ENCODE results near the gene SLC25A21. TPM values are rescaled to one million over a fixed set of nuclear protein-coding genes. Genes with fewer than 3 reads are reported as not detected.

The SLC25A21 gene
- total and polyA plus RNA-seq, 7 experiments from 2014 or later: not detected

DNA sequence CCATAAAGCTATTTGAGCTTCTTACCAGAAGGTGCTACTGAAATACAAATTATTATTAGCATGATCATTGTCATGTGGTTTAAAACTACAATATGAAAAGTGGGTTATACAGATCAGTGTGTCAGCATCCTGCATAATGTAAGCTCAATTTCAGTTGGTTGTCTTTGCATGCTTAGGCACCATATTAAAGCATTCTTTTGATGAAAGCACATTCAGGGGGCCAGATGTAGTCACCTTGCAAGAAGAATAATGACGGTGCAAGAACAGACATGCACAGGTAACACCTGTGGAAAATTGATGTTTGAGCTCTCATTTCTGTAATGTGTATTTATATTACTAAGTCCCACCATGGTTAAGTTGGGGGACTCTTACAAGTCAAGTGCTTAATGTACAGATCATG lies 386.9 kb downstream of the SLC25A21 start:
- Mint-ChIP-seq H3K27me3 (no peaks in the 10 kb centered on the region), H3K36me3 (peaks cover 0 to 6% (median 0%) of the 10 kb centered on the region in 5 donors), H3K9me3 (peaks cover 2 to 21% (median 14%) of the 10 kb centered on the region in 11 donors), H3K27ac (no peak overlapping the region), H3K4me3 (no peak overlapping the region), H3K4me1 (no peaks in the 10 kb centered on the region)
- Histone ChIP-seq H3K4me3 (ENCODE audit: low read length) (no peak overlapping the region), H3K27me3 (ENCODE audit: control insufficient read depth in 2 of 2, insufficient read depth in 2 of 2, low read length in 2 of 2) (no peaks in the 10 kb centered on the region), H3K27ac (ENCODE audit: low read depth, low read length) (no peak overlapping the region), H3K9me3 (ENCODE audit: control insufficient read depth in 2 of 3, low read length in 3 of 3) (peaks cover 0 to 6% (median 0%) of the 10 kb centered on the region in 3 experiments), H3K4me1 (ENCODE audit: control insufficient read depth in 2 of 2, insufficient read depth in 2 of 2, low read length in 2 of 2) (no peaks in the 10 kb centered on the region), H3K36me3 (ENCODE audit: control insufficient read depth in 2 of 3, insufficient read depth in 3 of 3, low read length in 3 of 3) (no peaks in the 10 kb centered on the region)
- DNase-seq (no peak), ATAC-seq (no peak)
- CTCF ChIA-PET: no interaction called here
- intact Hi-C loops (cut with micrococcal nuclease): no loop called here
- POLR2A ChIA-PET: no interaction called here

DNA sequence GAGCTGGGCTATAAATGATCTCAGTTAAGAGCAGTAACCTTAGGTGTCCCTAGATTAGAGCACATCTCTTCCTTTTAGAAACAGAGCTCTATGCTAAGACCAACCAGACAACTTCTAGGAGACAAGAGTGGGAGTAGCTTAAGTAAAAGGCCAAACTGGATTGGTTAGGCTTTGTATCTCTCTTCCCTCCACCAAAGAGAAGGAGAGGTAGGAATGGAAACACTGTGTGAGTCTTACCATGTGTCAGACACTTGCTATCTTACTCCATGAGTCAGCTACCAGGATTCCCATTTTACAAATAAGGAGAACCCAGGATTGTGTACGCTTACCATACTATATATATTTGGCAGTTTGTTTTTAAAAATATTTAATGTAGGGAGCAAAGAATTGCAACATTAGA lies 387.9 kb downstream of the SLC25A21 start:
- POLR2A ChIA-PET: no interaction called here
- peaks cover 0 to 6% (median 0%) of the 10 kb centered on the region in 5 donors for H3K36me3 Mint-ChIP-seq
- Histone ChIP-seq H3K9me3 (ENCODE audit: control insufficient read depth in 2 of 3, low read length in 3 of 3) (peaks cover 0 to 6% (median 0%) of the 10 kb centered on the region in 3 experiments), H3K27ac (ENCODE audit: low read depth, low read length) (no peak overlapping the region), H3K27me3 (ENCODE audit: control insufficient read depth in 2 of 2, insufficient read depth in 2 of 2, low read length in 2 of 2) (no peaks in the 10 kb centered on the region), H3K4me1 (ENCODE audit: control insufficient read depth in 2 of 2, insufficient read depth in 2 of 2, low read length in 2 of 2) (no peaks in the 10 kb centered on the region), H3K4me3 (ENCODE audit: low read length) (no peak overlapping the region), H3K36me3 (ENCODE audit: control insufficient read depth in 2 of 3, insufficient read depth in 3 of 3, low read length in 3 of 3) (no peaks in the 10 kb centered on the region)
- H3K27ac Mint-ChIP-seq: no peak overlapping the region
- H3K9me3 Mint-ChIP-seq: peaks cover 2 to 26% (median 14%) of the 10 kb centered on the region in 11 donors
- CTCF ChIA-PET: no interaction called here
- DNase-seq: no peak
- intact Hi-C loops (cut with micrococcal nuclease): no loop called here
- ATAC-seq: no peak
- no peaks in the 10 kb centered on the region for H3K4me1 Mint-ChIP-seq
- H3K4me3 Mint-ChIP-seq: no peak overlapping the region
- H3K27me3 Mint-ChIP-seq: no peaks in the 10 kb centered on the region

DNA sequence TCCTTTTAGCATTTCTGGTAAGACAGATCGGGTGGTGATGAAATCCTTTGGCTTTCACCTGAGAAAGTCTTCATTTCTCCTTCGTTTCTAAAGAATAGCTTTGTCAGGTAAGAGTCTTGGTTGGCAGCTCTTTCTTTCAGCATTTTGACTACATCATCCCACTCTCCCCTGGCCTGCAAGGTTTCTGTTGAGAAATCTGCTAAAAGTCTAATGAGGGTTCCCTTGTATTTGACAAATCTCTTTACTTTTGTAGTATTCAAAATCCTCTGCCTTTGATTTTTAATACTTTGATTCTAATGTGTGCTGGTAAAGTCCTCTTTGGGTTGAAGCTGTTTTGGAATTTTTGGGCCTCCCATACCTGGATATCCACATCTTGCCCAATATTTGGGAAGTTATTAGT lies 390.5 kb downstream of the SLC25A21 start:
- Histone ChIP-seq H3K36me3 (ENCODE audit: control insufficient read depth in 2 of 3, insufficient read depth in 3 of 3, low read length in 3 of 3) (no peaks in the 10 kb centered on the region), H3K4me1 (ENCODE audit: control insufficient read depth in 2 of 2, insufficient read depth in 2 of 2, low read length in 2 of 2) (no peaks in the 10 kb centered on the region), H3K9me3 (ENCODE audit: control insufficient read depth in 2 of 3, low read length in 3 of 3) (peaks cover 0 to 6% (median 0%) of the 10 kb centered on the region in 3 experiments), H3K4me3 (ENCODE audit: low read length) (no peak overlapping the region), H3K27ac (ENCODE audit: low read depth, low read length) (no peak overlapping the region), H3K27me3 (ENCODE audit: control insufficient read depth in 2 of 2, insufficient read depth in 2 of 2, low read length in 2 of 2) (no peaks in the 10 kb centered on the region)
- POLR2A ChIA-PET: no interaction called here
- Mint-ChIP-seq H3K36me3 (peaks cover 0 to 6% (median 0%) of the 10 kb centered on the region in 5 donors), H3K27me3 (no peaks in the 10 kb centered on the region), H3K4me3 (no peak overlapping the region), H3K4me1 (no peaks in the 10 kb centered on the region), H3K27ac (no peak overlapping the region), H3K9me3 (peaks cover 7 to 36% (median 13%) of the 10 kb centered on the region in 11 donors)
- ATAC-seq (no peak), DNase-seq (no peak)
- CTCF ChIA-PET: no interaction called here
- intact Hi-C loops (cut with micrococcal nuclease): no loop called here

DNA sequence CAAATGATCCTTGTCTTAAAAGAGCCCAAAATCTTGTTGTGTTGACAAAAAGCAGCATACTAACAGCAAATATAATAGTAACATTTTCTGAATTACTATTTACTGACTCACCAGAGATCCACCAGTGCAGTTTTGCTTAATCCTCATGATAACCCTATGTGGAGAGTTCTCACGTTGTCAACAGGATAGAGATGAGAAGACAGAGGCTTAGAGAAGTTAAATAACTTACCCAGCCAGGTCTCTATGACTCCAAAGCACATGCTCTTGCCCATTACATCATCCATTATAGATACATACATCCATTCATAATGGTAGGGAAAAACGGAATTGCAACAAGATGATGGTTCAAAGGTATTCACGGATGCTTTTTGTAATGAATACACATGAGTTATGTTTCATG lies 398.8 kb downstream of the SLC25A21 start:
- POLR2A ChIA-PET: no interaction called here
- Histone ChIP-seq H3K4me3 (ENCODE audit: low read length) (no peak overlapping the region), H3K27ac (ENCODE audit: low read depth, low read length) (no peak overlapping the region), H3K36me3 (ENCODE audit: control insufficient read depth in 2 of 3, insufficient read depth in 3 of 3, low read length in 3 of 3) (no peaks in the 10 kb centered on the region), H3K27me3 (ENCODE audit: control insufficient read depth in 2 of 2, insufficient read depth in 2 of 2, low read length in 2 of 2) (peaks cover 0 to 4% of the 10 kb centered on the region in 2 donors), H3K9me3 (ENCODE audit: control insufficient read depth in 2 of 3, low read length in 3 of 3) (no peaks in the 10 kb centered on the region), H3K4me1 (ENCODE audit: control insufficient read depth in 2 of 2, insufficient read depth in 2 of 2, low read length in 2 of 2) (no peaks in the 10 kb centered on the region)
- no peaks in the 10 kb centered on the region for H3K4me1 Mint-ChIP-seq
- no peak for DNase-seq
- CTCF ChIA-PET: no interaction called here
- no peaks in the 10 kb centered on the region for H3K27me3 Mint-ChIP-seq
- intact Hi-C loops (cut with micrococcal nuclease): no loop called here
- no peak for ATAC-seq
- H3K9me3 Mint-ChIP-seq: peaks cover 1 to 17% (median 6%) of the 10 kb centered on the region in 11 donors
- H3K27ac Mint-ChIP-seq: no peak overlapping the region
- H3K4me3 Mint-ChIP-seq: no peak overlapping the region
- no peaks in the 10 kb centered on the region for H3K36me3 Mint-ChIP-seq

DNA sequence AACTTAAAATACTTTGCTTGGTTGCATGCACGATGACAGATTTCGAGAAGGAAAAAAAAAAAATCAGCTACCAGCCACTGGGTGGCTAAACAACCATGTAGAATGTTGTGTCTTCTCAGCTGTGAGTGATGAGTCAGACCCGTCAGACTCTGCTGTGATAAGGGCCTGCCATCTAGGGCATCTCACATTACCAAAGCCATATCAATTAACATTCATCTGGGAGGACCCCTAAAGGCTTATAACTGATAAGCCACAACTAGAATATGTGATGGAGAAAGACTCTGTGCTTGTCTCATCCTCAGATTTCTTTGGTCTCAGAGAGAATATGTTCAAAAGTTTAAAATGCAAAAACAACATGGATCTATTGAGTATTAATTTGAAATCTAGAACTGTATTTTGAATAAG lies 399.3 kb downstream of the SLC25A21 start:
- Mint-ChIP-seq H3K27ac (no peak overlapping the region), H3K4me3 (no peak overlapping the region), H3K27me3 (no peaks in the 10 kb centered on the region), H3K9me3 (peaks cover 1 to 15% (median 6%) of the 10 kb centered on the region in 11 donors), H3K4me1 (no peaks in the 10 kb centered on the region), H3K36me3 (no peaks in the 10 kb centered on the region)
- no peak overlapping the region for H3K4me3 ChIP-seq (ENCODE audit: low read length)
- no peaks in the 10 kb centered on the region for H3K36me3 ChIP-seq (ENCODE audit: control insufficient read depth in 2 of 3, insufficient read depth in 3 of 3, low read length in 3 of 3)
- no peak overlapping the region for H3K27ac ChIP-seq (ENCODE audit: low read depth, low read length)
- intact Hi-C loops (cut with micrococcal nuclease): no loop called here
- ATAC-seq (no peak), DNase-seq (no peak)
- H3K4me1 ChIP-seq (ENCODE audit: control insufficient read depth in 2 of 2, insufficient read depth in 2 of 2, low read length in 2 of 2): no peaks in the 10 kb centered on the region
- ChIA-PET CTCF (no interaction called here), POLR2A (no interaction called here)
- H3K27me3 ChIP-seq (ENCODE audit: control insufficient read depth in 2 of 2, insufficient read depth in 2 of 2, low read length in 2 of 2): peaks cover 0 to 4% of the 10 kb centered on the region in 2 donors
- no peaks in the 10 kb centered on the region for H3K9me3 ChIP-seq (ENCODE audit: control insufficient read depth in 2 of 3, low read length in 3 of 3)

DNA sequence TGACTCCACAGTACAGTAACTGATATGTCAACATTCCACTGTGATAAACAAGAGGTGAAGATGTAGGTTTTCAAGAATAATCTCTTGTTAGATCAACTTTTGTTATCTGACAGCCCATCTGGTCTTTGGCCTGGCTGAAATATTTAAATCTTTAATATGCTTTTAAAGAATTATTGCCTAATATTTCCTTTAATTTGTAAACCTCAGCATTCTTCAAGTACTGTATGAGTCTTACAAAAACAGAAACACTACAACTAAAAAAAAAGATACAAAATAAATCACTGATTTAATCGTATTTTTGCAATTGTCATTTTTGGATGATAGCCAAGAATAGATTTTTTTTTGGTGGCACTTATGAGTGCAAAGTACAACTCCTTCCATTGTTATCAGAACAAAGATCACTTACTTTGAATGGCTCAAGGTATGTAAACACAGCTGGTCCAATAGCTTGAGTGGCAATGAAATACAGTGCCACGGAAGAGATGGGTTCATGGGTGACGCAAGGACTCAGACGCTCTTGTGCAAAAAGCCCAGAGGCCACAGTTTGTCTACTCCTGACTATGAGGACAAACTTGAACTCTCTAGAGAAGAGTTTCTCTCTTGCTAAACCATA lies 401.3 kb downstream of the SLC25A21 start:
- H3K27me3 Mint-ChIP-seq: peaks cover 0 to 4% (median 0%) of the 10 kb centered on the region in 5 donors
- ATAC-seq (no peak), DNase-seq (no peak)
- intact Hi-C loops (cut with micrococcal nuclease): no loop called here
- Histone ChIP-seq H3K9me3 (ENCODE audit: control insufficient read depth in 2 of 3, low read length in 3 of 3) (no peaks in the 10 kb centered on the region), H3K4me1 (ENCODE audit: control insufficient read depth in 2 of 2, insufficient read depth in 2 of 2, low read length in 2 of 2) (no peaks in the 10 kb centered on the region), H3K27ac (ENCODE audit: low read depth, low read length) (no peak overlapping the region), H3K27me3 (ENCODE audit: control insufficient read depth in 2 of 2, insufficient read depth in 2 of 2, low read length in 2 of 2) (peaks cover 0 to 4% of the 10 kb centered on the region in 2 donors), H3K36me3 (ENCODE audit: control insufficient read depth in 2 of 3, insufficient read depth in 3 of 3, low read length in 3 of 3) (no peaks in the 10 kb centered on the region), H3K4me3 (ENCODE audit: low read length) (no peak overlapping the region)
- no peak overlapping the region for H3K27ac Mint-ChIP-seq
- no peaks in the 10 kb centered on the region for H3K4me1 Mint-ChIP-seq
- H3K36me3 Mint-ChIP-seq: no peaks in the 10 kb centered on the region
- H3K4me3 Mint-ChIP-seq: no peak overlapping the region
- CTCF ChIA-PET: no interaction called here
- POLR2A ChIA-PET: no interaction called here
- peaks cover 1 to 11% (median 3%) of the 10 kb centered on the region in 11 donors for H3K9me3 Mint-ChIP-seq

DNA sequence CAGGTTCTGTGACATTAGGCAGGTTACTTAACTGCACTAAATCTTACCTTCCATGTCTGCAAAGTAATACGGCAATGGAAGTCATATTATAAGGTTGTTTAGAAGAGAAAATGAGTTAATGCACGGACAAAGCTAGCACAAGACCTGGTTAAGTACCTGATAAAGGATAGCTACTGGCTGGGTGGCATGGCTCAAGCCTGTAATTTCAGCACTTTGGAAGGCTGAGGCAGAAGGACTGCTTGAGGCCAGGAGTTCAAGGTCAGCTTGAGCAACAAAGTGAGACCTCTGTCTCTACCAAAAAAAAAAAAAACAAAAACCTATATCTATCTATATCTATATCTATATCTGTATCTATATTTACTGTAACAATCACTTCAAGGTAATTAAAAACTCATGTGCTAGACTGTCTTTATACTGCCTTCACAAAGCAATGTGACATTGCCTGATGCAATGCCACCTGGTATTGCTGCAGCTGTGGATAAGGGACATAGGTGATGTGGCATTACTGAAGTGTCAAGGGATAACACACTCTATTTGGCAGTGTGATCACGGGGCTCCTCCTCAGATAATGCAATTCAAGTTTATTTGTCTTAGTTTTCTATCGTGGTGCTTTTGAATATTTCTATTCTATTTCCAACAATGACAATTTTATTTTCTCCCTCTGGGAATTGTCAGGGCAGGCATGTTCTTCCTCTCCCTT lies 403.6 kb downstream of the SLC25A21 start:
- intact Hi-C loops (cut with micrococcal nuclease): no loop called here

More for the DNA sequence above, 403.6 kb downstream of the SLC25A21 start:
- ATAC-seq (no peak), DNase-seq (no peak)
- no peak overlapping the region for H3K27ac ChIP-seq (ENCODE audit: low read depth, low read length)
- Mint-ChIP-seq H3K9me3 (peaks cover 0 to 9% (median 3%) of the 10 kb centered on the region in 11 donors), H3K36me3 (no peaks in the 10 kb centered on the region), H3K27me3 (peaks cover 0 to 4% (median 0%) of the 10 kb centered on the region in 5 donors), H3K27ac (no peak overlapping the region), H3K4me3 (no peak overlapping the region), H3K4me1 (no peaks in the 10 kb centered on the region)
- no peaks in the 10 kb centered on the region for H3K9me3 ChIP-seq (ENCODE audit: control insufficient read depth in 2 of 3, low read length in 3 of 3)
- no peaks in the 10 kb centered on the region for H3K4me1 ChIP-seq (ENCODE audit: control insufficient read depth in 2 of 2, insufficient read depth in 2 of 2, low read length in 2 of 2)
- no peak overlapping the region for H3K4me3 ChIP-seq (ENCODE audit: low read length)
- H3K36me3 ChIP-seq (ENCODE audit: control insufficient read depth in 2 of 3, insufficient read depth in 3 of 3, low read length in 3 of 3): no peaks in the 10 kb centered on the region
- ChIA-PET POLR2A (no interaction called here), CTCF (no interaction called here)
- H3K27me3 ChIP-seq (ENCODE audit: control insufficient read depth in 2 of 2, insufficient read depth in 2 of 2, low read length in 2 of 2): no peaks in the 10 kb centered on the region

Measured in naive thymus-derived CD4-positive, alpha-beta T cell (primary cell).